MM.1S (cell line): Measurements from ENCODE around the gene ABCA13.

Experiments used
- DNase-seq: peaks from one replicate; pipeline ENCODE4 v3.0.0-alpha.2; 2015
- H2AFZ ChIP-seq: fragments of 300-600 bp; sonication (generic); 2 replicates; pipeline ENCODE4 v1.6.0; 2016; ENCODE audit warnings: antibody characterized with exemption, low read length
- H3F3A ChIP-seq: fragments of 300-600 bp; sonication (generic); 2 replicates; pipeline ENCODE4 v1.6.1; 2016; ENCODE audit warnings: mild to moderate bottlenecking, antibody characterized with exemption, low read length, moderate library complexity, mixed read lengths; ENCODE audit not compliant: insufficient read depth
- H3K27ac ChIP-seq: fragments of 300-600 bp; sonication (generic); 2 replicates; pipeline ENCODE4 v1.5.1; 2016; ENCODE audit warnings: mild to moderate bottlenecking, low read length
- H3K27me3 ChIP-seq: fragments of 300-600 bp; sonication (generic); replicated peaks from 2 replicates; pipeline ENCODE4 v1.6.0; 2016; ENCODE audit warnings: low read length; ENCODE audit not compliant: insufficient read depth
- H3K36me3 ChIP-seq: fragments of 300-600 bp; sonication (generic); replicated peaks from 2 replicates; pipeline ENCODE4 v1.6.1; 2016; ENCODE audit warnings: mild to moderate bottlenecking, low read length, mixed read lengths; ENCODE audit not compliant: insufficient read depth
- H3K4me1 ChIP-seq: fragments of 300-600 bp; sonication (generic); 2 replicates; pipeline ENCODE4 v1.6.1; 2016; ENCODE audit warnings: low read length, mixed read lengths
- H3K4me2 ChIP-seq: fragments of 300-600 bp; sonication (generic); 2 replicates; pipeline ENCODE4 v1.6.0; 2016; ENCODE audit warnings: low read depth, low read length
- H3K4me3 ChIP-seq: fragments of 300-600 bp; sonication (generic); 2 replicates; pipeline ENCODE4 v1.5.1; 2016; ENCODE audit warnings: low read length, mixed read lengths
- H3K79me2 ChIP-seq: fragments of 300-600 bp; sonication (generic); 2 replicates; pipeline ENCODE4 v1.6.1; 2016; ENCODE audit warnings: mixed run types, low read length, mixed read lengths
- H3K9ac ChIP-seq: fragments of 300-600 bp; sonication (generic); 2 replicates; pipeline ENCODE4 v1.6.1; 2016; ENCODE audit warnings: low read length, mixed read lengths
- H3K9me2 ChIP-seq: fragments of 300-600 bp; sonication (generic); replicated peaks from 2 replicates; pipeline ENCODE4 v1.6.1; 2016; ENCODE audit warnings: mild to moderate bottlenecking, low read length, mixed read lengths; ENCODE audit not compliant: insufficient read depth
- H3K9me3 ChIP-seq: fragments of 300-600 bp; sonication (generic); replicated peaks from 2 replicates; pipeline ENCODE4 v1.6.1; 2016; ENCODE audit warnings: mild to moderate bottlenecking, low read length, mixed read lengths; ENCODE audit not compliant: insufficient read depth
- H4K20me1 ChIP-seq: fragments of 300-600 bp; sonication (generic); 2 replicates; pipeline ENCODE4 v1.6.1; 2016; ENCODE audit warnings: mild to moderate bottlenecking, low read length, moderate library complexity, mixed read lengths; ENCODE audit not compliant: insufficient read depth
- EZH2 ChIP-seq: fragments of 300-600 bp; sonication (generic); optimal IDR thresholded peaks from 2 replicates; pipeline ENCODE3; 2017; ENCODE audit warnings: low read depth, mild to moderate bottlenecking, antibody characterized with exemption, low read length, mixed read lengths
- EZH2phosphoT487 ChIP-seq: fragments of 300-600 bp; sonication (generic); IDR thresholded peaks from 2 replicates; pipeline ENCODE4 v1.6.1; 2018; ENCODE audit warnings: antibody characterized with exemption, low read length
- TF ChIP-seq, protein P1 (sequence below): fragments of 300-600 bp; sonication (generic); IDR thresholded peaks from 2 replicates; pipeline ENCODE4 v1.5.1; 2016; ENCODE audit warnings: antibody characterized with exemption, low read length, mixed read lengths

Gene ABCA13

GRCh38 chr7:48304641-48305040 is 133.4 kb downstream of the ABCA13 start:
- H3K9me3 ChIP-seq, result no peaks in the 10 kb centered on the region
- 0 out of 2 replicates have a peak, but pooled peaks cover 7% of the 10 kb centered on the region for H3K4me1 ChIP-seq
- H4K20me1 ChIP-seq, result no peaks in the 10 kb centered on the region
- no peaks in the 10 kb centered on the region for H3K27me3 ChIP-seq
- no peak overlapping the region for H2AFZ ChIP-seq
- no peak overlapping the region for H3K27ac ChIP-seq
- H3K4me2 ChIP-seq, result no peak overlapping the region
- no peaks in the 10 kb centered on the region for H3K79me2 ChIP-seq
- H3K4me3 ChIP-seq, result no peak overlapping the region
- TF ChIP-seq EZH2phosphoT487 (no peak), EZH2 (no peak)
- TF ChIP-seq, protein P1, sequence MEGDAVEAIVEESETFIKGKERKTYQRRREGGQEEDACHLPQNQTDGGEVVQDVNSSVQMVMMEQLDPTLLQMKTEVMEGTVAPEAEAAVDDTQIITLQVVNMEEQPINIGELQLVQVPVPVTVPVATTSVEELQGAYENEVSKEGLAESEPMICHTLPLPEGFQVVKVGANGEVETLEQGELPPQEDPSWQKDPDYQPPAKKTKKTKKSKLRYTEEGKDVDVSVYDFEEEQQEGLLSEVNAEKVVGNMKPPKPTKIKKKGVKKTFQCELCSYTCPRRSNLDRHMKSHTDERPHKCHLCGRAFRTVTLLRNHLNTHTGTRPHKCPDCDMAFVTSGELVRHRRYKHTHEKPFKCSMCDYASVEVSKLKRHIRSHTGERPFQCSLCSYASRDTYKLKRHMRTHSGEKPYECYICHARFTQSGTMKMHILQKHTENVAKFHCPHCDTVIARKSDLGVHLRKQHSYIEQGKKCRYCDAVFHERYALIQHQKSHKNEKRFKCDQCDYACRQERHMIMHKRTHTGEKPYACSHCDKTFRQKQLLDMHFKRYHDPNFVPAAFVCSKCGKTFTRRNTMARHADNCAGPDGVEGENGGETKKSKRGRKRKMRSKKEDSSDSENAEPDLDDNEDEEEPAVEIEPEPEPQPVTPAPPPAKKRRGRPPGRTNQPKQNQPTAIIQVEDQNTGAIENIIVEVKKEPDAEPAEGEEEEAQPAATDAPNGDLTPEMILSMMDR, result no peak
- H3K9me2 ChIP-seq, result no peaks in the 10 kb centered on the region
- H3K9ac ChIP-seq, result no peak overlapping the region
- no peak for DNase-seq
- H3K36me3 ChIP-seq, result no peaks in the 10 kb centered on the region
- no peaks in the 10 kb centered on the region for H3F3A ChIP-seq

DNA sequence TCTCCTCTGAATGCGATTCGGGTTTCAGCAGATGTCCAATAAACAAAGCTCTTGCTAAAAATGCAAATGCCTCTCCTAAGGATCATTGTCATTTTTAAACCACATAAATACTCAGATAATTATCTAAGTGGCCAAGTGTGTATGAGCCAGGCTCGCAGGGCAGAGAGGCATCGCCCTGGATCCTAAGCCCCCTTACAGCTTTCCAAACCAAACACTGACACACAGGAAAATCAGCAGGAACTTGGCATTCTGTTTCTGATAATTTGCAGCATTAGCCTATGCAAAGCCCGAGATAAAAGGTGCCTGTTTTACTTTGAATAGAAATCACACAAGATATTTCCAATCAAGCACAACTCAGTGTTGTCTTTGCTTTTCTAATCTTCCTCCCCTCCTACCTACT is 134.4 kb downstream of the ABCA13 start:
- no peaks in the 10 kb centered on the region for H3F3A ChIP-seq
- no peak overlapping the region for H2AFZ ChIP-seq
- TF ChIP-seq, protein P1, result no peak
- TF ChIP-seq EZH2 (no peak), EZH2phosphoT487 (no peak)

GRCh38 chr7:48307041-48307714 is 135.9 kb downstream of the ABCA13 start:
- Histone ChIP-seq H3K4me2 (no peak overlapping the region), H3K27ac (no peak overlapping the region), H3F3A (no peaks in the 10 kb centered on the region), H3K9me3 (no peaks in the 10 kb centered on the region), H3K36me3 (no peaks in the 10 kb centered on the region), H3K27me3 (no peaks in the 10 kb centered on the region), H3K9ac (no peak overlapping the region), H2AFZ (no peak overlapping the region), H4K20me1 (no peaks in the 10 kb centered on the region), H3K4me3 (no peak overlapping the region), H3K4me1 (no peaks in the 10 kb centered on the region), H3K79me2 (no peaks in the 10 kb centered on the region), H3K9me2 (no peaks in the 10 kb centered on the region)
- DNase-seq, result no peak
- TF ChIP-seq, protein P1, result no peak
- TF ChIP-seq EZH2 (no peak), EZH2phosphoT487 (no peak)

More for the DNA sequence above, 134.4 kb downstream of the ABCA13 start:
- Histone ChIP-seq H3K9me3 (no peaks in the 10 kb centered on the region), H3K4me1 (no peaks in the 10 kb centered on the region), H3K4me3 (no peak overlapping the region), H3K36me3 (no peaks in the 10 kb centered on the region), H3K4me2 (no peak overlapping the region), H3K27me3 (no peaks in the 10 kb centered on the region), H3K9ac (no peak overlapping the region), H3K9me2 (no peaks in the 10 kb centered on the region), H3K79me2 (no peaks in the 10 kb centered on the region), H4K20me1 (no peaks in the 10 kb centered on the region), H3K27ac (no peak overlapping the region)
- DNase-seq, result no peak
